KMS-11 (cell line): Measurements from ENCODE around the gene GPR132.
"Not testable (repeated sequence)": the region's sequence is repeated elsewhere in the genome, so short reads cannot be mapped to it uniquely, and the experiment has no call there.

ENCODE experiments used
- H2AFZ ChIP-seq: fragments of 200-600 bp; sonication (generic); 2 replicates; pipeline ENCODE4 v1.6.1; 2016; ENCODE audit warnings: antibody characterized with exemption, mixed run types, low read depth
- H3K27ac ChIP-seq: fragments of 200-600 bp; sonication (generic); 2 replicates; pipeline ENCODE4 v1.6.1; 2016; ENCODE audit warnings: mild to moderate bottlenecking, mixed run types
- H3K27me3 ChIP-seq: fragments of 200-600 bp; sonication (generic); 2 replicates; pipeline ENCODE4 v1.6.1; 2017; ENCODE audit warnings: mild to moderate bottlenecking, low read depth, mixed run types, moderate library complexity; ENCODE audit not compliant: insufficient read depth
- H3K36me3 ChIP-seq: fragments of 200-600 bp; sonication (generic); 2 replicates; pipeline ENCODE4 v1.6.1; 2017; ENCODE audit warnings: mild to moderate bottlenecking, mixed run types; ENCODE audit not compliant: insufficient read depth
- H3K4me1 ChIP-seq: fragments of 200-600 bp; sonication (generic); 2 replicates; pipeline ENCODE4 v1.6.1; 2016; ENCODE audit warnings: mild to moderate bottlenecking, low read depth, mixed run types; ENCODE audit not compliant: poor library complexity, severe bottlenecking
- H3K4me2 ChIP-seq: fragments of 200-600 bp; sonication (generic); 2 replicates; pipeline ENCODE4 v1.7.0; 2016; ENCODE audit warnings: mild to moderate bottlenecking, mixed run types
- H3K4me3 ChIP-seq: fragments of 200-600 bp; sonication (generic); IDR thresholded peaks from 2 replicates; pipeline ENCODE4 v1.6.1; 2017; ENCODE audit warnings: low read depth, low read length, mixed read lengths; ENCODE audit not compliant: insufficient read depth
- H3K79me2 ChIP-seq: fragments of 200-600 bp; sonication (generic); 2 replicates; pipeline ENCODE4 v1.6.1; 2016; ENCODE audit warnings: low read depth, mixed run types; ENCODE audit not compliant: insufficient read depth
- H3K9ac ChIP-seq: fragments of 200-600 bp; sonication (generic); 2 replicates; pipeline ENCODE4 v1.6.1; 2016; ENCODE audit warnings: mild to moderate bottlenecking, mixed run types
- H4K20me1 ChIP-seq: fragments of 200-600 bp; sonication (generic); 2 replicates; pipeline ENCODE4 v1.6.1; 2016; ENCODE audit warnings: mild to moderate bottlenecking, mixed run types; ENCODE audit not compliant: insufficient read depth
- TF ChIP-seq, protein P1 (sequence below): fragments of 200-600 bp; sonication (generic); conservative IDR thresholded peaks from 2 replicates; pipeline ENCODE4 v1.6.1; 2017; ENCODE audit warnings: low read depth, mild to moderate bottlenecking, antibody characterized with exemption, low read length, moderate library complexity, mixed read lengths

Gene GPR132, protein sequence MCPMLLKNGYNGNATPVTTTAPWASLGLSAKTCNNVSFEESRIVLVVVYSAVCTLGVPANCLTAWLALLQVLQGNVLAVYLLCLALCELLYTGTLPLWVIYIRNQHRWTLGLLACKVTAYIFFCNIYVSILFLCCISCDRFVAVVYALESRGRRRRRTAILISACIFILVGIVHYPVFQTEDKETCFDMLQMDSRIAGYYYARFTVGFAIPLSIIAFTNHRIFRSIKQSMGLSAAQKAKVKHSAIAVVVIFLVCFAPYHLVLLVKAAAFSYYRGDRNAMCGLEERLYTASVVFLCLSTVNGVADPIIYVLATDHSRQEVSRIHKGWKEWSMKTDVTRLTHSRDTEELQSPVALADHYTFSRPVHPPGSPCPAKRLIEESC

DNA sequence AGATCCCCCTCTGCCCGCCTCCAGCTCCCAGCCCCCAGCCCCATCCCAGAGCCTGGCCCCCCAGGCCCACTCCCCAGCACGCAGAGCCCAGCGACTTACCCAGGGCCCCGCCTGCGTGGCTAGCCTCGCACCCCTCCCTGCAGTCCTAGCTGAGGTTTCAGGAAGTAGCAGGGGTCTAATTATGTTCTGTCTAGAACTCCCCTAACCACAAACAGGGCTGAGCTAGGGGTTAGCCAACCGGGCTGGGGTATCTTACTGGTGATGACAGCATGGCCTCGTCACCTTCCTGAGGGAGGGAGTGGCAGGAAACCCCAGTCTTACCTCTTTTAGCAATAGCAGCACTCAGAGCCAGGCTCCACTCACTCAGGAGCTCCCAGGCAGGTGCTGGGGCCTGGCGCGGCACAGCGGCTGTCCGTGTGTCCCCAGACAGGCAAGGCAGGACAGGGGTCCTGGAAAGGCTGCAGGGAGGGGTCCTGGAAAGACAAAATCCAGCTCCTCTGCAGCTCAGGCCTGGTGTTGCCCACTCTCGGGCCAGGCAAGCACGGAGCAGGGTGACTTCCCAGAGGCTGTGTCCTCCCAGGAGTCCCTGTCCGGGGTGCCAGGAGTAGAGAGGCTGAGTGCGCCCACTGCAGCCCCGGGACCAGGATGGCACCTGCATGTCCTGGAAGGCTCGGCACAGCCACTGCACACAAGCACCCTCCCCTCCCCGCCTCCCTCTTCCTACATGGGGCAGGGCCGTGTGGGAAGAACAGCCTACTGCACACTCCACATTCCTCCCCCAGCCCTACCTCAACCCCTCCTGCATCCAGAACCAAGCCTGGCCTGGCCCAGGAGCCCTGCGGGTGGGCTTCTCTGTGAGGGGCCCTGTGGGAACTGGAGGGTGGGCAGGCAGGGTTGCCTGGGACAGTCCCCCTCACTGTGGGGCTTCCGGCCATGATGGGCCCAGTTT lies at the start of gene GPR132:
TSS of gene GPR132 (minus strand) at position 151 of the 949 bp plus-strand sequence. CDS start 10,010 bp downstream, outside the sequence.
- no peak within 1 kb of the TSS for H3K4me3 ChIP-seq
- no peaks in the 10 kb centered on the region for H4K20me1 ChIP-seq
- peak within 1 kb of the TSS; percentile 53; the same call in 1 of the 2 replicates for H3K9ac ChIP-seq
- peaks cover 26% of the 10 kb centered on the region for H3K4me1 ChIP-seq
- peak within 1 kb of the TSS; percentile 64; the same call in 1 of the 2 replicates for H2AFZ ChIP-seq
- TF ChIP-seq, protein P1, sequence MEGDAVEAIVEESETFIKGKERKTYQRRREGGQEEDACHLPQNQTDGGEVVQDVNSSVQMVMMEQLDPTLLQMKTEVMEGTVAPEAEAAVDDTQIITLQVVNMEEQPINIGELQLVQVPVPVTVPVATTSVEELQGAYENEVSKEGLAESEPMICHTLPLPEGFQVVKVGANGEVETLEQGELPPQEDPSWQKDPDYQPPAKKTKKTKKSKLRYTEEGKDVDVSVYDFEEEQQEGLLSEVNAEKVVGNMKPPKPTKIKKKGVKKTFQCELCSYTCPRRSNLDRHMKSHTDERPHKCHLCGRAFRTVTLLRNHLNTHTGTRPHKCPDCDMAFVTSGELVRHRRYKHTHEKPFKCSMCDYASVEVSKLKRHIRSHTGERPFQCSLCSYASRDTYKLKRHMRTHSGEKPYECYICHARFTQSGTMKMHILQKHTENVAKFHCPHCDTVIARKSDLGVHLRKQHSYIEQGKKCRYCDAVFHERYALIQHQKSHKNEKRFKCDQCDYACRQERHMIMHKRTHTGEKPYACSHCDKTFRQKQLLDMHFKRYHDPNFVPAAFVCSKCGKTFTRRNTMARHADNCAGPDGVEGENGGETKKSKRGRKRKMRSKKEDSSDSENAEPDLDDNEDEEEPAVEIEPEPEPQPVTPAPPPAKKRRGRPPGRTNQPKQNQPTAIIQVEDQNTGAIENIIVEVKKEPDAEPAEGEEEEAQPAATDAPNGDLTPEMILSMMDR: no peak
- no peaks in the 10 kb centered on the region for H3K27me3 ChIP-seq
- no peaks in the 10 kb centered on the region for H3K36me3 ChIP-seq
- peak within 1 kb of the TSS; percentile 51 for H3K4me2 ChIP-seq
- no peaks in the 10 kb centered on the region for H3K79me2 ChIP-seq
- H3K27ac ChIP-seq: peak within 1 kb of the TSS; percentile 45; the same call in 1 of the 2 replicates

DNA sequence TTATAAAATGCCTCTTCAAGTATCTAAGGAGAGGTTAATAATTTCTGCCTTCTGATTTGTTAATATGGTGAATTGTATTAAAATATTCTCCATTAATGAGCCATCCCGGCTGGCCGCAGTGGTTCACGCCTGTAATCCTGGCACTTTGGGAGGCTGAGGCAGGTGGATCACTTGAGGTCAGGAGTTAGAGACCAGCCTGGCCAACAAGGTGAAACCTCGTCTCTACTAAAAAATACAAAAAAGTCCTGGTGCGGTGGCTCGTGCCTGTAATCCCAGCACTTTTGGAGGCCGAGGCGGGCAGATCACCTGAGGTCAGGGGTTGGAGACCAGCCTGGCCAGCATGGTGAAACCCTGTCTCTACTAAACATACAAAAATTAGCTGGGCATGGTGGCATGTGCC lies 44.0 kb upstream of the GPR132 start:
- not testable (repeated sequence) for H3K79me2 ChIP-seq, H3K9ac ChIP-seq, H3K27ac ChIP-seq, H3K4me3 ChIP-seq, H3K4me1 ChIP-seq, H4K20me1 ChIP-seq, H3K27me3 ChIP-seq, H2AFZ ChIP-seq, H3K36me3 ChIP-seq, H3K4me2 ChIP-seq

DNA sequence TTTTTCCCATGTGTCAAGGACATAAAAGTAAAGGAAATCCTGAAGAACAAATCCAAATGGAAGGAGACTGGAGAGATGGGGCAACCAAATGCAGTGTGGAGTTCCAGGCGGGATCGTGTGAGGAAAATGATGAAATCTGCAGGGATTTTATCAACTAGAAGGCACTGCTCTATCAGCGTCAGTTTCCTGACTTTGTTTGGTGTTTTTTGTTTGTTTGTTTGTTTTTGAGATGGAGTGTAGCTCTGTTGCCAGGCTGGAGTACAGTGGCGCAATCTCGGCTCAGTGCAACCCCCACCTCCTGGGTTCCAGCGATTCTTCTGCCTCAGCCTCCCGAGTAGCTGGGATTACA lies 43.3 kb upstream of the GPR132 start:
- Histone ChIP-seq H2AFZ (no peak overlapping the region), H3K9ac (no peak overlapping the region), H3K4me2 (no peak overlapping the region), H3K4me1 (no peaks in the 10 kb centered on the region), H3K79me2 (no peaks in the 10 kb centered on the region), H3K36me3 (no peaks in the 10 kb centered on the region), H3K27ac (no peak overlapping the region), H3K4me3 (no peak overlapping the region), H4K20me1 (no peaks in the 10 kb centered on the region), H3K27me3 (peaks cover 3% of the 10 kb centered on the region; the same call in 1 of the 2 replicates)
- TF ChIP-seq, protein P1: no peak

DNA sequence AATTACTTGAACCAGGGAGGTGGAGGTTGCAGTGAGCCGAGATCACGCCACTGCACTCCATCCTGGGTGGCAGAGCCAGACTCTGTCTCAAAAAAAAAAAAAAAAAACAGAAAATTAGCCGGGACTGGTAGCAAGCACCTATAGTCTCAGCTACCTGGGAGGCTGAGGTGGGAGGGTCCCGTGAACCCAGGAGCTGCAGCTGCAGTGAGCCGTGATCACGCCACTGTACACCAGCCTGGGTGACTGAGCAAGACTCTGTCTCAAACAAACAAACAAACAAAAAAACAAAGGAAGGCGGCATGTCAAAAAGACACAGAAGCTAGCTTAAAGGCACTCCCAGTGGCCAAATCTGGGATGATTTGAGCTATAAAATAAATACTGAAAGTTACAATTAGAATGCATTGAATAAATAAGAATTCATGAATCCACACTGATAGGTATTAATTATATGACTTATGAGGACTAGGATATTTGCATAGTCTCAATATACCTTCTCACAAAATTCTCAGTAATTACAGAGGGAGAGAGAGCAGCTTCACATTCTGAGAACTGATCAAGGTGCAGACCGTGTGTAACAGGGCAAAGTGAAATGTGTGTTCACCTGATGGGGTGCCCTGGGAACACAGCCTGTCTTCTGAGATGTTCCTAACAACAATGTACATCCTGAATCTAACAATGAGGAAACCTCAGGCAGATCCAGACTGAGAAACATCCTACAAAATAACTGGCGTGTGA lies 42.7 kb upstream of the GPR132 start:
- no peak overlapping the region for H3K27ac ChIP-seq
- no peak overlapping the region for H3K4me3 ChIP-seq
- peaks cover 3% of the 10 kb centered on the region; the same call in 1 of the 2 replicates for H3K27me3 ChIP-seq
- H2AFZ ChIP-seq: no peak overlapping the region
- no peaks in the 10 kb centered on the region for H3K36me3 ChIP-seq
- TF ChIP-seq, protein P1: no peak
- no peaks in the 10 kb centered on the region for H3K79me2 ChIP-seq
- no peak overlapping the region for H3K9ac ChIP-seq
- H3K4me1 ChIP-seq: no peaks in the 10 kb centered on the region
- H3K4me2 ChIP-seq: no peak overlapping the region
- H4K20me1 ChIP-seq: no peaks in the 10 kb centered on the region
